Measurements from ENCODE around the gene PDPR. TPM values are rescaled to one million over a fixed set of nuclear protein-coding genes. Genes with fewer than 3 reads are reported as not detected.
"Not testable (repeated sequence)": the region's sequence is repeated elsewhere in the genome, so short reads cannot be mapped to it uniquely, and the experiment has no call there.

PDPR gene
- total and polyA plus RNA-seq, 2 experiments from 2014 or later: 6.8 to 16.7 TPM

DNA sequence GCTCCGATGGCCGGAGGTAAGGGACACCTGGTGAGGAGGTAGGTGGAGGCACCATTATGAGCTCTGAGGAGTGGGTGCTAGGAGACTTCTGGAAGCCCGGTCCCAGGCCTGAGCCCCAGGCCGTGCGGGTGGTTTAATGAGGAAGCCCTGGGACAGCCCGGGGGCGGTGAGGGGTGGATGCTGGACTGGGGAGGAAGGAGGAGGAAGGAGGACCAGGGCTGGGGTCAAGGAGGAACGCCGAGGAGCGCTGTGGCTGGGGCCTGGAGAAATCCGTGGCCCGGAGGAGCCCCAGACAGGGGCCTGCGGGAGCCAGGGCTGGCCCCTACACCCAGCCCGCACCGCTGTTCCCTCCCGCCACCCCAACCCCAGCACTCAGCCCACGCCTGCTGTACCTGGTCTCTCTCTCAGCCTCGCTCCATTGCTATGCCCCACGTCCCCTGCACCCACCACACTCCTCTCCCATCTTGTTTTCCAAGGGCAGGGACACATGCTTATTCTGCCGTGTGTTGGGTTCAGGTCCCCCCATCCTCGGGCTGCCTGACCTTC lies 60.3 kb downstream of the PDPR start:
- DNase-seq (ENCODE audit: low spot score); H3K27me3 ChIP-seq; H3K9me3 ChIP-seq (ENCODE audit: low read depth); H3K9me2 ChIP-seq (replicated peaks; ENCODE audit: insufficient read depth); H3K4me3 ChIP-seq; H3K79me2 ChIP-seq; H2AFZ ChIP-seq; H3K27ac ChIP-seq; H3K36me3 ChIP-seq (replicated peaks; ENCODE audit: insufficient read depth, low read depth); H3K4me1 ChIP-seq (ENCODE audit: insufficient read depth); H3K4me2 ChIP-seq; H4K20me1 ChIP-seq (ENCODE audit: insufficient read depth, poor library complexity, severe bottlenecking): not testable (repeated sequence)
- no CpG with 5 or more reads among the region's 21 CpGs for WGBS (ENCODE audit: low lambda C conversion rate, missing lambda C conversion rate)

DNA sequence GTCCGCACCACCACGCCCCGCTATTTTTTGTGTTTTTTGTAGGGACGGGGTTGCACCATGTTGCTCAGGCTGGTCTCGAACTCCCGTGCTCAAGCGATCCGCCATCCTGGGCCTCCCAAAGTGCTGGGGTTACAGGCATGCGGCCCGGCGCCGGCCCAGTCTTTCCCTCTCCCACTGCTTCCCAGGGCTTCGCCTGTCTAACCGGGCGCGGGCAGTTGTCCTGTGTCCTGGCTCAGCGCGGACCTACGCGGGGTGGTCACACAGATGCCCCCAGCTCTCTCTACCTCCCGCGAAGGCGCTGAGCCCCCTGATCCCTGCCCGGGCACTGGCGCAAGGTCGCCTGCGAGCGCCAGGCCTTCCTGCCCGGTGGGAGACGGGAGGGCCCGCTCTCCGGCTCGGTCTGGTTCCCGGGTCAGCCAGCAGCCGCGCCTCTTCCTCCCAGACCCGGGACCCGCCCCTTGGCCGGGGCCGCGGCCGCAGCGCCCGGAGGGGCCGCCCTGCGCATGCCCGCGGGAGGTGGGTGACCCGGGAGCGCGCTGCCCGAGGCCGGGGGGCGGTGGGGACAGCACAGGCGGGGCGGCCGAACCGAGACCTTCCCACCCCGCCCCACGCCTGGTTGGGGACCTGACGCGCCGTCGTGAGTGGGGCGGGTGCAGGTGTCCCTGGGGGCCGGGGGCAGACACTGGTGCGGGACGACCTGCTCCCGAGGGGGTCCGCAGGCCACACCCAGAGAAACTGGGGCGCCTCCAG lies 73.9 kb downstream of the PDPR start:
- H3K4me3 ChIP-seq; H3K9me3 ChIP-seq (ENCODE audit: low read depth); H3K79me2 ChIP-seq; H3K4me1 ChIP-seq (ENCODE audit: insufficient read depth); H4K20me1 ChIP-seq (ENCODE audit: insufficient read depth, poor library complexity, severe bottlenecking); H3K36me3 ChIP-seq (replicated peaks; ENCODE audit: insufficient read depth, low read depth); H3K27me3 ChIP-seq; H3K9me2 ChIP-seq (replicated peaks; ENCODE audit: insufficient read depth); DNase-seq (ENCODE audit: low spot score): not testable (repeated sequence)
- Histone ChIP-seq H3K27ac (peak overlapping the region; percentile 46), H2AFZ (peak overlapping the region; percentile 60), H3K4me2 (peak overlapping the region; percentile 71)
- 52% methylated on average over 8 of the region's 71 CpGs for WGBS (ENCODE audit: low lambda C conversion rate, missing lambda C conversion rate)

DNA sequence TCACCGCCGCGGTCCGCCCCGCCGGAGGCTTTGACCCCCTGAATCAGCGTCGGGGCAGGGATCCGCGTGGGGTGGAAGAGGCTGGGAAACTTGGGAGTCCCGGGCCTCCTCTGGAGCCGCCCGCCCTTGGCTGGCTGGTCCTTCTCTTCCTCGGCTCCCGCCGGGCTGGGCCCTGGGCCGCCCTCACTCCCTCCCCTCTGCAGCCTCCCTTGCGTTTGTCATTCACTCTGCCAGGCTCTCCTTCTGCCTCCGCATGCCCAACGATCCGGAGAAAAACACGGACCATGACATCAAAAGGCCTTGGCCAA lies 74.4 kb downstream of the PDPR start:
- not testable (repeated sequence) for H3K9me2 ChIP-seq (replicated peaks; ENCODE audit: insufficient read depth); H3K27me3 ChIP-seq; DNase-seq (ENCODE audit: low spot score); H3K4me3 ChIP-seq; H2AFZ ChIP-seq; H3K36me3 ChIP-seq (replicated peaks; ENCODE audit: insufficient read depth, low read depth); H3K79me2 ChIP-seq; H3K27ac ChIP-seq; H4K20me1 ChIP-seq (ENCODE audit: insufficient read depth, poor library complexity, severe bottlenecking); H3K9me3 ChIP-seq (ENCODE audit: low read depth); H3K4me1 ChIP-seq (ENCODE audit: insufficient read depth)
- peak overlapping the region; percentile 71 for H3K4me2 ChIP-seq
- WGBS (ENCODE audit: low lambda C conversion rate, missing lambda C conversion rate): 18% methylated on average over 6 of the region's 22 CpGs

DNA sequence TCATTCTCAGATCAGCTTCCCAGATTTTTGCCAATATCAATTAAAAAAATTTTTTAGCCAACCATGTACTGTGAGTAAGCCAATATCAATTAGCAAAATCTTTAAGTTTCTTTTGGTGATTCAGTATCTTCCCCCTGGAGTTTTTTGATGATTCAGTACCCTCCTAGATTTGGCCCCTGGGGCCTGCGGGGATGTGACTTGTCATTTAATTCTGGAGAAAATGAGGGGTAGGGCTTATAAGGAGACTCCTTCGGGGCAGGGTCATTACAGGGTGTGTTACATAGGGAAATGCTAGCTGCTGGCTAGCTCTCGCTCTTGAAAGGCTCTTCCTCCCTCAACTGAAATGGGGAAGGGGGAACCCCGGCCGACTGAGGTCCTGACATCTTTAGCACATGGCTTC lies 76.4 kb downstream of the PDPR start:
- not testable (repeated sequence) for H3K79me2 ChIP-seq; H3K4me3 ChIP-seq; H3K27ac ChIP-seq; H3K9me3 ChIP-seq (ENCODE audit: low read depth); H3K4me1 ChIP-seq (ENCODE audit: insufficient read depth); DNase-seq (ENCODE audit: low spot score); H4K20me1 ChIP-seq (ENCODE audit: insufficient read depth, poor library complexity, severe bottlenecking); H3K9me2 ChIP-seq (replicated peaks; ENCODE audit: insufficient read depth); H3K4me2 ChIP-seq; H3K36me3 ChIP-seq (replicated peaks; ENCODE audit: insufficient read depth, low read depth); H2AFZ ChIP-seq; H3K27me3 ChIP-seq
- WGBS (ENCODE audit: low lambda C conversion rate, missing lambda C conversion rate): no CpG with 5 or more reads among the region's 5 CpGs

DNA sequence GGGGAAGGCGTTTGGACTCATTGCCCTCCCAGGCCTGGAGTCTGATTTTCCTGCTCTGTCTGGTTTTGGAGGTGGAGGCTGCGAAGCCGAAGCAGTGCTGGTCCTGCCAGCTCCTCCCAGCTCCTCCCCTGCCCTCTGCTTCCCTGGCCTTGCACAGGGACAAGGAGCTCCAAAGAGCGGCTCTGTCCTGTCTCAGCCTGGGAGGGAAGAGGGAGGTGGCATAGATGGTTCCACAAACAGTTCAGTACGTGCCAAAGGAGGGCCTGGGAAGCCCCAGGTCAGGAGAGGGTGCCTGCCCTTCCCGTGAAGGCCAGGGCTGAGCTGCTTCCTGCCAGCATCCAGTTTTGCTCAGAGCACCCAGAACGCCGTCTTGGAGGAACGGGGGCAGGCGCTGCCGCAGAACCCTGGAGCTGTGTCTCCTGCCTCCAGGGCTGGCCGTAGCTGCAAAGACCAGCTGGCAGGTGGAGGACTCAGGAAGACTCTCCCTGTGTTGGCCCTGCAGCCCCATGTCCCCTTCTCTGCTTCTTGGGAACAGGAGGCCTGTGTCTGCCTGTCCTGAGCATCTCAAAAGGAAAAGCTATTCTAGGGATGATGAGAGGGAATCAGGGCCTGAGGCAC lies 82.7 kb downstream of the PDPR start:
- DNase-seq (ENCODE audit: low spot score); H3K4me3 ChIP-seq; H3K4me2 ChIP-seq; H3K4me1 ChIP-seq (ENCODE audit: insufficient read depth); H4K20me1 ChIP-seq (ENCODE audit: insufficient read depth, poor library complexity, severe bottlenecking); H3K36me3 ChIP-seq (replicated peaks; ENCODE audit: insufficient read depth, low read depth); H2AFZ ChIP-seq; H3K9me2 ChIP-seq (replicated peaks; ENCODE audit: insufficient read depth); H3K27me3 ChIP-seq; H3K27ac ChIP-seq; H3K9me3 ChIP-seq (ENCODE audit: low read depth); H3K79me2 ChIP-seq: not testable (repeated sequence)
- WGBS (ENCODE audit: low lambda C conversion rate, missing lambda C conversion rate): 80% methylated on average over 8 of the region's 12 CpGs

DNA sequence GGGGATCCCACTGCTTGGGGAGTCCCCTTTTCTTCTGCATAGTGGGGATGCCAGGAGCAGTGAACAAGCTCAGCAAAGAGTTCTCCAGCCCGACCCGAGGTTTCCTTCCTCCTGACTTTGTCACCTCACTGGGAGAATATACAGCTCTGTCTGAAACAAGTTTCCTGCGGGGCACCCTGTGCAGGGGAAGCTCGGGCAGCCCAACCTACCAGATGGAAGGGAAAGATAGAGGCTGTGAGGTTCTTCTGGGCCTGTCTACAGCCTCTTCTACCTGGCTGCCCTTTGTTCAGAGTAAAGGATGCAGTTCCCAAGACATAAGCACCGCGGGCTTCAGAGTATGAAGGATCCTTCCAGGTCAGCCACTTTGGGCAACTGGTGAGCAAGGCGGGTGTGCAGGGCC lies 83.5 kb downstream of the PDPR start:
- not testable (repeated sequence) for H3K36me3 ChIP-seq (replicated peaks; ENCODE audit: insufficient read depth, low read depth); H3K4me3 ChIP-seq; H3K27me3 ChIP-seq; H3K9me3 ChIP-seq (ENCODE audit: low read depth); H3K27ac ChIP-seq; H3K79me2 ChIP-seq; H2AFZ ChIP-seq; H3K4me2 ChIP-seq; H4K20me1 ChIP-seq (ENCODE audit: insufficient read depth, poor library complexity, severe bottlenecking); H3K4me1 ChIP-seq (ENCODE audit: insufficient read depth); DNase-seq (ENCODE audit: low spot score); H3K9me2 ChIP-seq (replicated peaks; ENCODE audit: insufficient read depth)
- WGBS (ENCODE audit: low lambda C conversion rate, missing lambda C conversion rate): 94% methylated on average over 6 of the region's 7 CpGs

DNA sequence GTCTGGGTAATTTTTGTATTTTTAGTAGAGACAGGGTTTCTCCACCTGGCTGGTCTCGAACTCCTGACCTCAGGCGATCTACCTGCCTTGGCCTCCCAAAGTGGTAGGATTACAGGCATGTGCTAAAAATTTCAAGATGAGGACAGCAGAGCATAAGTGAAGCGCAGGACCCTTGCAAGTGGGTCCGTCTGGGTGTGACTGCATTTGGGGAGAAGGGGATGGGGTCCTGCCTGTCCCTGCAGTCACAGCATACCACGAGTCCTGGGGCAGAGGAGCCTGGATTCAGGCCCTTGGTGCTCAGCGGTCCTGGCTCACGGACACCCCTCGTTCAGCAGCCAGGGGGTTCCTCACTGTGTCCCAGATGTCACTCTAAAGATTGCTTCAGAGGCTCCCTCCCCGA lies 84.1 kb downstream of the PDPR start:
- not testable (repeated sequence) for H3K4me1 ChIP-seq (ENCODE audit: insufficient read depth); H2AFZ ChIP-seq; H3K27me3 ChIP-seq; DNase-seq (ENCODE audit: low spot score); H3K9me3 ChIP-seq (ENCODE audit: low read depth); H3K4me3 ChIP-seq; H3K9me2 ChIP-seq (replicated peaks; ENCODE audit: insufficient read depth); H3K4me2 ChIP-seq; H3K79me2 ChIP-seq; H3K36me3 ChIP-seq (replicated peaks; ENCODE audit: insufficient read depth, low read depth); H4K20me1 ChIP-seq (ENCODE audit: insufficient read depth, poor library complexity, severe bottlenecking); H3K27ac ChIP-seq
- 90% methylated on average over 9 of the region's 9 CpGs for WGBS (ENCODE audit: low lambda C conversion rate, missing lambda C conversion rate)

DNA sequence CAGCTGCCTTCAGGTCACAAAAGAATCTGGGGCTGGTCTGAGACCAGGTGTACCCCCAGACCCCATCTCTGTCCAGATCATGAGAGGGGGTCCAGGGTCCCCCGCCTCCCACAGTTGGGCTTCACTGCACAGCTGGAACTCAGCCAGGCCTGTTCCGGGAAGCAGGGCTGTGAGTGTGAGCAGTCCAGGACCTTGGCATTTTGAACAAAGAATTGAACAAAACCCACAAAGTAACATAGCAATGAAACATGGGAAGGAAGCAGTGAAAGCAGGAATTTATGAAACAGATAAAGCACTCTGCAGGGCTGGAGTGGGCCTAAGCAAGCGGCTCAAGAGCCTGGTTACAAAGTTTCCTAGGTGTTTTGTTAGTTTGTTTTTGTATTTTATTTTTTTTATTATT lies 84.5 kb downstream of the PDPR start:
- not testable (repeated sequence) for H4K20me1 ChIP-seq (ENCODE audit: insufficient read depth, poor library complexity, severe bottlenecking); H3K4me3 ChIP-seq; H2AFZ ChIP-seq; H3K27ac ChIP-seq; H3K4me2 ChIP-seq; H3K4me1 ChIP-seq (ENCODE audit: insufficient read depth); H3K9me2 ChIP-seq (replicated peaks; ENCODE audit: insufficient read depth); DNase-seq (ENCODE audit: low spot score); H3K79me2 ChIP-seq; H3K27me3 ChIP-seq; H3K9me3 ChIP-seq (ENCODE audit: low read depth); H3K36me3 ChIP-seq (replicated peaks; ENCODE audit: insufficient read depth, low read depth)
- WGBS (ENCODE audit: low lambda C conversion rate, missing lambda C conversion rate): 80% methylated on average over 3 of the region's 3 CpGs

DNA sequence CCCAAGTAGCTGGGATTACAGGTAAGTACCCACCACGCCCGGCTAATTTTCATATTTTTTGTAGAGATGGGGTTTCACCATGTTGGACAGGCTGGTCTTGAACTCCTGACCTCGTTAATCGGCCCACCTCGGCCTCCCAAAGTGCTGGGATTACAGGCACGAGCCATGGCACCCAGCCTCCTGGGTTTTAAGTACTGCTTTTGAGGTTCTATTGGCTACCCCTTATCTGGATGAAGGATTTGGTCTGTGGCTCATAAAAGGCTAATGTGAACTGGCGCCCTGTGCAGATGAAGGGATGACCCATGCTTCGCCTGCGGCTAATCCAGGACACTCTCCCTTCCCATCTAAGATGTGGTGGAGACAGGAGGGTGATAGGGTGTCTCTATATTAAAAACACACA lies 85.0 kb downstream of the PDPR start:
- H3K9me3 ChIP-seq (ENCODE audit: low read depth); H4K20me1 ChIP-seq (ENCODE audit: insufficient read depth, poor library complexity, severe bottlenecking); H3K27ac ChIP-seq; H2AFZ ChIP-seq; H3K79me2 ChIP-seq; DNase-seq (ENCODE audit: low spot score); H3K9me2 ChIP-seq (replicated peaks; ENCODE audit: insufficient read depth); H3K4me2 ChIP-seq; H3K4me1 ChIP-seq (ENCODE audit: insufficient read depth); H3K36me3 ChIP-seq (replicated peaks; ENCODE audit: insufficient read depth, low read depth); H3K27me3 ChIP-seq; H3K4me3 ChIP-seq: not testable (repeated sequence)
- WGBS (ENCODE audit: low lambda C conversion rate, missing lambda C conversion rate): 67% methylated on average over 9 of the region's 9 CpGs
